ENCODE results near the gene CDC16. TPM values are rescaled to one million over a fixed set of nuclear protein-coding genes. Genes with fewer than 3 reads are reported as not detected.
A peak's percentile ranks its signal among the peaks of the same experiment; 100 is the strongest.
"Not testable (repeated sequence)": the region's sequence is repeated elsewhere in the genome, so short reads cannot be mapped to it uniquely, and the experiment has no call there.

The CDC16 gene, protein sequence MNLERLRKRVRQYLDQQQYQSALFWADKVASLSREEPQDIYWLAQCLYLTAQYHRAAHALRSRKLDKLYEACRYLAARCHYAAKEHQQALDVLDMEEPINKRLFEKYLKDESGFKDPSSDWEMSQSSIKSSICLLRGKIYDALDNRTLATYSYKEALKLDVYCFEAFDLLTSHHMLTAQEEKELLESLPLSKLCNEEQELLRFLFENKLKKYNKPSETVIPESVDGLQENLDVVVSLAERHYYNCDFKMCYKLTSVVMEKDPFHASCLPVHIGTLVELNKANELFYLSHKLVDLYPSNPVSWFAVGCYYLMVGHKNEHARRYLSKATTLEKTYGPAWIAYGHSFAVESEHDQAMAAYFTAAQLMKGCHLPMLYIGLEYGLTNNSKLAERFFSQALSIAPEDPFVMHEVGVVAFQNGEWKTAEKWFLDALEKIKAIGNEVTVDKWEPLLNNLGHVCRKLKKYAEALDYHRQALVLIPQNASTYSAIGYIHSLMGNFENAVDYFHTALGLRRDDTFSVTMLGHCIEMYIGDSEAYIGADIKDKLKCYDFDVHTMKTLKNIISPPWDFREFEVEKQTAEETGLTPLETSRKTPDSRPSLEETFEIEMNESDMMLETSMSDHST
- 10 to 100 TPM; 60.5 to 88.0 TPM for total RNA-seq

DNA sequence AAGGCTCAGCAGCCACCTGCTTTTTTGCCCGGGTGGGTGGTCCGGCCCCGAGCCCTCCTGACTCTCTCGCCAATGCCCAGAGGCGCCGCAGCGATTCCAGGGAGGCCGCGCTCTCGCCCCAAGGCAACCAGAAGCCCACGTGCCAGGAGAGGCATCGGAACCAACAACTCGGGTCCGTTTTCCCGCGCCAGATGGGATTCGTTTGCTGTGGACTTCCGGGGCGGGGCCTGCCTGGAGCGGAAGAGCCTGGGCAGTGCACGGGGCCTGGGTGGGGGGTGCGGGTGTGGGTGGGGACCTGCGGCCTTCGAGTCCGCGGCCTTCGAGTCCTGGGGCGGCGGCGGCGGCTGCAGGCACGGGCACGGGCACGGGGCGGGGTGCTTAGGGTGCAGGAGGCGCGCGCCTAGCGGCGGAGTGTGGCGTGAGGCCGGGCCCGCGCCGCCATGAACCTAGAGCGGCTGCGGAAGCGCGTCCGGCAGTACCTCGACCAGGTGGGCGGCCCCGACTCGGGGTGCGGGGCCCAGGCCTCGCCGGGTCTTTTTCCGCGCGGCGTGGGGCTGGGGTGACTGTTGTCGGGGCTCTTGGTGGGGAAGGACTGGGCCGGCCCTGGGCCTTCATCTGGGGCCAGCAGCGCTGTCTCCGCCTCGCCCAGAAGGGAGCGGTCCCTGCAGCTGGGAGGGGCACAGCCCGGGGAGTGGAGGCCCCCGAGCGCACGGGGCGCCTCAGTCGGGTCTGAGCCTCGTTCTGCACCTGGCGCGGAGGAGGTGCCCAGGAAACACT, at the start of gene CDC16:
Gene CDC16, plus strand, starts transcription at position 253 of the 777 bp plus-strand sequence. Its CDS starts 188 bp downstream, at position 441.
- DNase-seq (ENCODE audit: low spot score) (peak; percentile 92), ATAC-seq (peak; percentile 98)
- Mint-ChIP-seq H3K4me3 (peak within 1 kb of the TSS; percentile 90), H3K27ac (peak within 1 kb of the TSS; percentile 61 to 91), H3K36me3 (peaks cover 15% of the 10 kb centered on the region), H3K4me1 (ENCODE audit: low read depth in 2 of 2) (peaks cover 17 to 20% of the 10 kb centered on the region in 2 donors), H3K9me3 (no peaks in the 10 kb centered on the region), H3K27me3 (peaks cover 0 to 4% of the 10 kb centered on the region in 2 donors)

DNA sequence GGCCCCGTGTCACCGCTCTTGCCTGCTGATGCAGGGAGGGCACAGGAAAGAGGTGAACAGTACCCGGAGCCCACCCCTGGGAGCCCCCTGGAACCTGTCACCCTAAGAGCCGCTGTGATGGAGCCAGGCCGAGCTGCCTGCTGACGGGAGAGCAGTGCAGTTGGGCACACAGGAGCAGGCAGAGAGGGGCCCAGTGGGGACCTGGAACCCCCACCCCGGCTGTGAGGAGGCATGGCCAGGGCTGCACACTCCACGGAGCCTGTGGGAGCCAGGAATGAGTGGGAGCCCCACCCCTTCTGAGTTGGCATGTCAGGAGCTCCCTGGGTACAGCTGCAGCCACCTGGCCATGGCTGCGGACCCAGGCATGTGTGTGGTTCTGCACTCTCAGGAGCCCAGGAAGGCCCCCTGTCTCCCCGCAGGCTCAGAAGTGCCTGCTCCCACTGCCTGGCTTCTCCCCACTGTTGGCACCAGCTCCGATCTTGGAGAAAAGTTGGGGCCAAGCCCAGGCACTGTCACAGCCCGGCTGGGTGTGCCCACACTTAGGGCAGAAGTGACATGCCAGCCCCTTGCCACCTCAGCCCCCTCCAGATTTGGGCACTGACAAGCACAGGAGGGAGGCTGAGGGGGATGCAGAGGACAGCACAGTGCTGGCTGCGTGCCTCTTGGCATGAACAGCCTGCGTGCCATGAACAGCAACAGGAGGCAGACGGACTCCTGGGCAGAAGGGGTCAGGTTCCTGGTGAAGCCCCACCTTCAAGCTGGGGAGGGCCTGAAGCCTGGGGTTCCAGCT, 49.3 kb upstream of the CDC16 start:
- H3K4me3 Mint-ChIP-seq = no peak overlapping the region
- H3K9me3 Mint-ChIP-seq = no peaks in the 10 kb centered on the region
- ATAC-seq (no peak), DNase-seq (ENCODE audit: low spot score) (no peak)
- peaks cover 0 to 3% of the 10 kb centered on the region in 2 donors for H3K27me3 Mint-ChIP-seq
- no peaks in the 10 kb centered on the region for H3K36me3 Mint-ChIP-seq
- H3K4me1 Mint-ChIP-seq (ENCODE audit: low read depth in 2 of 2) = peaks cover 11 to 14% of the 10 kb centered on the region in 2 donors
- no peak overlapping the region for H3K27ac Mint-ChIP-seq

DNA sequence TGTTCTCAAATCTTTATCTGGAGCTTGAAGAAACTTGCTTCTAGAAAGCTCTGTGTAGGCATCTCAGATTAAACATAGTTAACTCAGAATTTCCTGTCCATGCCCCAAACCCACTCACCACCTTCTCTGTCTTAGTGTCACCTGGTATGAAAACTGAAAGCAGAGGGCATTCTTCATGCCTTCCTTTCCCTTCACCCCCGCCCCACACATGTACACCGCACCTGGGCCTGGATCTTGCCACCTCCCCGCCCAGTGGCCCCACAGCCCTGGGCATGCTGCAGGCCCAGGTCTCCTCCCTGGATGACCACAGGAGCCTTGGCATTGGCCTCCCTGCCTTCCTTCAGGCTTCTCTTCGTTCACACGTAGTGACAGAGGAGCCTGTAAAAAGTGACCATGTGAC, 39.8 kb upstream of the CDC16 start:
- no peaks in the 10 kb centered on the region for H3K27me3 Mint-ChIP-seq
- peaks cover 7 to 8% of the 10 kb centered on the region in 2 donors for H3K4me1 Mint-ChIP-seq (ENCODE audit: low read depth in 2 of 2)
- H3K36me3 Mint-ChIP-seq = no peaks in the 10 kb centered on the region
- no peaks in the 10 kb centered on the region for H3K9me3 Mint-ChIP-seq
- peak overlapping the region; percentile 8 for H3K4me3 Mint-ChIP-seq
- peak overlapping the region in 1 of 2 donors; percentile 78 for H3K27ac Mint-ChIP-seq
- DNase-seq (ENCODE audit: low spot score) (no peak), ATAC-seq (peak; percentile 48)

DNA sequence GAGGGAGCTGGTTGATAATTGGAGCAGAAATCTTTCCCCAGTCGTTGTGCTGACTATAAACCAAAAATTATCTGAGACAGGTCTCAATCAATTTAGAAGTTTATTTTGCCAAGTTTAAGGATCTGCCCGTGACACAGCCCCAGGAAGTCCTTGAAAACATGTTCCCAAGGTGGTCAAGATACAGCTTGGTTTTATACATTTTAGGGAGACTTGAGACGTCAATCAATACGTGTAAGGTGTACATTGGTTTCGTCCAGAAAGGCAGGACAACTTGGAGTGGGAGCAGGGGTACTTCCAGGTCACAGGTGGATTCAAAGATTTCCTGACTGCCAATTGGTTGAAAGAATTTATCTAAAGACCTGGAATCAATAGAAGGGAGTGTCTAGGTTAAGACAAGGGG, 38.1 kb upstream of the CDC16 start:
- H3K4me1 Mint-ChIP-seq (ENCODE audit: low read depth in 2 of 2) = peaks cover 7 to 8% of the 10 kb centered on the region in 2 donors
- H3K9me3 Mint-ChIP-seq = no peaks in the 10 kb centered on the region
- no peak overlapping the region for H3K4me3 Mint-ChIP-seq
- H3K27me3 Mint-ChIP-seq = no peaks in the 10 kb centered on the region
- ATAC-seq (no peak), DNase-seq (ENCODE audit: low spot score) (no peak)
- no peaks in the 10 kb centered on the region for H3K36me3 Mint-ChIP-seq
- H3K27ac Mint-ChIP-seq = no peak overlapping the region

DNA sequence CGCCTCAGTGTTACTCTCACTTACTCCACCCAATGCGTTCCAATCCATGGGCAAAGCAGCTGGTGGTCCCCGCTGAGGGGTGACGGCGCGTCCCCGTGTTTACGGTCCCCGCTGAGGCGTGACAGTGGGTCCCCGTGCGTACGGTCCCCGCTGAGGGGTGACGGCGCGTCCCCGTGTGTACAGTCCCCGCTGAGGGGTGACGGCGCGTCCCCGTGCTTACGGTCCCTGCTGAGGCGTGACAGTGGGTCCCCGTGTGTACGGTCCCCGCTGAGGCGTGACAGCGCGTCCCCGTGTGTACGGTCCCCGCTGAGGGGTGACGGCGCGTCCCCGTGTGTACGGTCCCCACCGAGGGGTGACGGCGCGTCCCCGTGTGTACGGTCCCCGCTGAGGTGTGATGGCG, 36.1 kb upstream of the CDC16 start:
- H3K4me3 Mint-ChIP-seq = no peak overlapping the region
- ATAC-seq (no peak), DNase-seq (ENCODE audit: low spot score) (no peak)
- no peaks in the 10 kb centered on the region for H3K27me3 Mint-ChIP-seq
- H3K27ac Mint-ChIP-seq = no peak overlapping the region
- no peaks in the 10 kb centered on the region for H3K9me3 Mint-ChIP-seq
- no peaks in the 10 kb centered on the region for H3K36me3 Mint-ChIP-seq
- peaks cover 8 to 16% of the 10 kb centered on the region in 2 donors for H3K4me1 Mint-ChIP-seq (ENCODE audit: low read depth in 2 of 2)

DNA sequence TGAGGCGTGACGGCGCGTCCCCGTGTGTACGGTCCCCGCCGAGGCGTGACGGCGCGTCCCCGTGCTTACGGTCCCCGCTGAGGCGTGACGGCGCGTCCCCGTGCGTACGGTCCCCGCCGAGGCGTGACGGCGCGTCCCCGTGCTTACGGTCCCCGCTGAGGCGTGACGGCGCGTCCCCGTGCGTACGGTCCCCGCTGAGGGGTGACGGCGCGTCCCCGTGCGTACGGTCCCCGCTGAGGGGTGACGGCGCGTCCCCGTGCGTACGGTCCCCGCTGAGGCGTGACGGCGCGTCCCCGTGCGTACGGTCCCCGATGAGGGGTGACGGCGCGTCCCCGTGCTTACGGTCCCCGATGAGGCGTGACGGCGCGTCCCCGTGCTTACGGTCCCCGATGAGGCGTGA, 35.2 kb upstream of the CDC16 start:
- not testable (repeated sequence) for H3K36me3 Mint-ChIP-seq; DNase-seq (ENCODE audit: low spot score); H3K27ac Mint-ChIP-seq; ATAC-seq; H3K27me3 Mint-ChIP-seq; H3K4me3 Mint-ChIP-seq; H3K9me3 Mint-ChIP-seq
- peaks cover 11 to 20% of the 10 kb centered on the region in 2 donors for H3K4me1 Mint-ChIP-seq (ENCODE audit: low read depth in 2 of 2)

DNA sequence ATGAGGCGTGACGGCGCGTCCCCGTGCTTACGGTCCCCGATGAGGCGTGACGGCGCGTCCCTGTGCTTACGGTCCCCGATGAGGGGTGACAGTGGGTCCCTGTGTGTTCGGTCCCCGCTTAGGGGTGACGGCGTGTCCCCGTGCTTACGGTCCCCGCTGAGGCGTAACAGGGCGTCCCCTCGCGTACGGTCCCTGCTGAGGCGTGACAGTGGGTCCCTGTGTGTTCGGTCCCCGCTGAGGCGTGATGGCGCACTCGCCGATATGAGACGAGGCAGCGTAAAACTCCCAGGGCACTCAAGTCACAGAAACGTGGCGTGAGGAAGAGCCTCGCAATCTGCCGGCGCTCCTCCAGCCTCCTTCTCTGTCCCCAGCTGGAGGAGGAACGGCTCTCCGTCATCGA, 34.7 kb upstream of the CDC16 start:
- no peaks in the 10 kb centered on the region for H3K36me3 Mint-ChIP-seq
- DNase-seq (ENCODE audit: low spot score) (no peak), ATAC-seq (no peak)
- peaks cover 13 to 21% of the 10 kb centered on the region in 2 donors for H3K4me1 Mint-ChIP-seq (ENCODE audit: low read depth in 2 of 2)
- H3K27me3 Mint-ChIP-seq = no peaks in the 10 kb centered on the region
- H3K27ac Mint-ChIP-seq = no peak overlapping the region
- H3K9me3 Mint-ChIP-seq = no peaks in the 10 kb centered on the region
- H3K4me3 Mint-ChIP-seq = no peak overlapping the region

DNA sequence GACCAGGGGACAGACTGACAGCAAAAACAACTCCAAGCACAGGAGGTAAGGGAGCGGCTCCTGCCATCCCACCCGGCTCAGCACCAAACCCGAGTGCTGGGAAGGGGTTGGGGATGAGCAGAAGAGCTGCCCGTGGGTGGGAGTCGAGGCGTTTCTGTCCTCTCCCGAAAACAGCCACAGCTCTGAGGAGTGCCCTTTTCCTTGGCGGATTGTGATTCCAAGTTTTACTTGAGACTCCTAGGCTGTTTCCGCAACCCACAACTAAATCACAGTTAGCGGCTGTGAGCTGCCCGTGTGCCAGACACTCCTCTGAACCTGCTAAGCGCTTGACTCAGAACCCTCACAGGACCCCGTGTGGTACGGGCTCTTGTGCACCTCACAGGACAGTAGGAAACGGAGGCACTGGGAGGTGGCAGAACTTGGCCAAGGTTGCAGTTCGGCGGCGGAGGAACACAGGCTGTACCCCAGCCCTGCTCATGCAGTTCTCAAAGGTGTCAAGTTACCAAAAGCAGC, 34.2 kb upstream of the CDC16 start:
- Mint-ChIP-seq H3K27ac (no peak overlapping the region), H3K36me3 (no peaks in the 10 kb centered on the region), H3K4me1 (ENCODE audit: low read depth in 2 of 2) (peaks cover 8 to 17% of the 10 kb centered on the region in 2 donors), H3K9me3 (no peaks in the 10 kb centered on the region), H3K4me3 (no peak overlapping the region), H3K27me3 (no peaks in the 10 kb centered on the region)
- no peak for DNase-seq (ENCODE audit: low spot score)
- no peak for ATAC-seq

DNA sequence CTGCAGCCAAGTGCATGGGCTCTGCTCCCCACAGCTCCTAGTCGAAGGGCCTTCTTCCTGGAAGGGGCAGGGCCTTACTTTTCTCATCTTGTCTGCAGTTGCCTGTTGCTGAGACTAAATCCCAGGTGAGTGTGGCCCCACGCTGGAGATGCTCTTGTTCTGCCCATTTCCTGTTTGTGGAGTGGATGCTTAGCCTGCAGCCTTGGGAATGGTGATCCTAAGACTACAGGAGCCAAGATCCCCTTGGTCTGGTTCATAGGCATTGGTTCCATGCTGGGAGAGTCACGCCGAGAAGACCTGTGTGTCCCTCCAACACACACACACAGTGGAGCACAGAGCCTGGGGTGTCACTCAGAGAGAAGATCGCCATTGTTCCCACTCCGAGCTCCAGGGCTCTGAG, 32.1 kb upstream of the CDC16 start:
- ATAC-seq (no peak), DNase-seq (ENCODE audit: low spot score) (no peak)
- no peaks in the 10 kb centered on the region for H3K9me3 Mint-ChIP-seq
- H3K36me3 Mint-ChIP-seq = no peaks in the 10 kb centered on the region
- H3K27me3 Mint-ChIP-seq = no peaks in the 10 kb centered on the region
- peaks cover 8 to 21% of the 10 kb centered on the region in 2 donors for H3K4me1 Mint-ChIP-seq (ENCODE audit: low read depth in 2 of 2)
- no peak overlapping the region for H3K27ac Mint-ChIP-seq
- no peak overlapping the region for H3K4me3 Mint-ChIP-seq

DNA sequence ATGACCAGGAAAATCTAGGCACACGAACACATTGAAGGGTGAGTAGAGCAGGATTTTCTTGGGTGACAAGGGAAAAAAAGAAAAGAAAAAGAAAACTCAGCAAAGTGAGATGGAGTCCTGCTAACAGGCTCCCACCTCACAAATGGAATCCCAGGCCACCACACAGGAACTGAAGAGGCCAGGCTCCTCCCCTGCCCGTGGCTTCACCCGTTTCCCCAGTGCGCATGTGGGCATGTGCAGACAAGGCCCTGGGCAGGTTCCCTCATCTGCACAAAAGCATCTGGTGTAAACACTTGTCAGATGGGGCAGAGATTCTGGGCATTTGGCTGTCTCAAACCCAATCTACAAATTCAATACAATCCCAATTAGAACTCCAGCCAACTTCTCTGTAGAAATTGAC, 31.2 kb upstream of the CDC16 start:
- Mint-ChIP-seq H3K36me3 (no peaks in the 10 kb centered on the region), H3K4me3 (no peak overlapping the region), H3K27me3 (no peaks in the 10 kb centered on the region), H3K9me3 (no peaks in the 10 kb centered on the region), H3K4me1 (ENCODE audit: low read depth in 2 of 2) (peaks cover 8 to 21% of the 10 kb centered on the region in 2 donors), H3K27ac (no peak overlapping the region)
- no peak for DNase-seq (ENCODE audit: low spot score)
- ATAC-seq = no peak

DNA sequence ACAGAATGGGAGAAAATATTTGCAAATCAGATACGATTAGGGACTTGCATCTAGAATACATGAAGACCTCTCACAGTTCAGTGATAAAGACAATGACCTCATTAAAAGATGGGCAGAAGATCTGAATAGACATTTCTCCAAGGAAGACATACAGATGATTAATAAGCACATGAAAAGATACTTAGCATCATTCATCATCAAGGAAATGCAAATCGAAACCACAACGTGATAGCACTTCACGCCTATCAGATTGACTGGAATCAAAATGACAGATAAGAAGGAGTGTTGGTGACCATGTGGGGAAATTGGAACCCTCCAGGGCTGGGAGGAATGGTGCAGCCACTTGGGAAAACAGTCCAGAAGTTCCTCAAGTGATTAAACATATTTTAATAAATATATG, 29.8 kb upstream of the CDC16 start:
- no peaks in the 10 kb centered on the region for H3K27me3 Mint-ChIP-seq
- no peak overlapping the region for H3K4me3 Mint-ChIP-seq
- DNase-seq (ENCODE audit: low spot score) = no peak
- no peaks in the 10 kb centered on the region for H3K36me3 Mint-ChIP-seq
- no peak for ATAC-seq
- H3K4me1 Mint-ChIP-seq (ENCODE audit: low read depth in 2 of 2) = peaks cover 8 to 21% of the 10 kb centered on the region in 2 donors
- H3K9me3 Mint-ChIP-seq = no peaks in the 10 kb centered on the region
- H3K27ac Mint-ChIP-seq = no peak overlapping the region

DNA sequence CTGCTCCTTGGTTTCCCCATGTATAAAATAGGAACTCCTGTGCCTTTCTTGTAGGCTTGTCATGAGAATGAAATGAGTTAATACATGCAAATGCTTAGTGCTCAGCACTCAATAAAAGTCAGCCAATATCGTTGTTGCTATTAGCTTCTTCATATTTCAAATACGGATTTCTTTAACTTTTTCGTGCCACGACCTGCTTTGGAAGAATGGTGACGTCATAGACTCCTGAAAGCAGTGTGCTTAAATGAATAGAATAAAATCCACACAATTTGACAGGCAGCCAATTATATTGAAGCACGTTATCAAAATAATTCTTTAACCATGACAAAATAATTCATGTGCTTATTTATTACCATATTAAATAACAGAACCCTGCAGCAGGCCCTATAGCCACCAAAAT, 26.6 kb upstream of the CDC16 start:
- no peak overlapping the region for H3K4me3 Mint-ChIP-seq
- H3K9me3 Mint-ChIP-seq = no peaks in the 10 kb centered on the region
- H3K4me1 Mint-ChIP-seq (ENCODE audit: low read depth in 2 of 2) = peaks cover 21 to 22% of the 10 kb centered on the region in 2 donors
- H3K27me3 Mint-ChIP-seq = peaks cover 0 to 7% of the 10 kb centered on the region in 2 donors
- no peak for ATAC-seq
- H3K27ac Mint-ChIP-seq = no peak overlapping the region
- H3K36me3 Mint-ChIP-seq = no peaks in the 10 kb centered on the region
- DNase-seq (ENCODE audit: low spot score) = no peak

All from natural killer cell treated with Interleukin-12 subunit alpha and Interleukin-12 subunit beta and Interleukin-15 and Interleukin-18, amount 100 ng/mL, for 72 hours (primary cell).